Measurements from ENCODE around the gene MROH2A. TPM values are rescaled to one million over a fixed set of nuclear protein-coding genes. Genes with fewer than 3 reads are reported as not detected.
"Not testable (repeated sequence)": the region's sequence is repeated elsewhere in the genome, so short reads cannot be mapped to it uniquely, and the experiment has no call there.

Gene MROH2A, protein sequence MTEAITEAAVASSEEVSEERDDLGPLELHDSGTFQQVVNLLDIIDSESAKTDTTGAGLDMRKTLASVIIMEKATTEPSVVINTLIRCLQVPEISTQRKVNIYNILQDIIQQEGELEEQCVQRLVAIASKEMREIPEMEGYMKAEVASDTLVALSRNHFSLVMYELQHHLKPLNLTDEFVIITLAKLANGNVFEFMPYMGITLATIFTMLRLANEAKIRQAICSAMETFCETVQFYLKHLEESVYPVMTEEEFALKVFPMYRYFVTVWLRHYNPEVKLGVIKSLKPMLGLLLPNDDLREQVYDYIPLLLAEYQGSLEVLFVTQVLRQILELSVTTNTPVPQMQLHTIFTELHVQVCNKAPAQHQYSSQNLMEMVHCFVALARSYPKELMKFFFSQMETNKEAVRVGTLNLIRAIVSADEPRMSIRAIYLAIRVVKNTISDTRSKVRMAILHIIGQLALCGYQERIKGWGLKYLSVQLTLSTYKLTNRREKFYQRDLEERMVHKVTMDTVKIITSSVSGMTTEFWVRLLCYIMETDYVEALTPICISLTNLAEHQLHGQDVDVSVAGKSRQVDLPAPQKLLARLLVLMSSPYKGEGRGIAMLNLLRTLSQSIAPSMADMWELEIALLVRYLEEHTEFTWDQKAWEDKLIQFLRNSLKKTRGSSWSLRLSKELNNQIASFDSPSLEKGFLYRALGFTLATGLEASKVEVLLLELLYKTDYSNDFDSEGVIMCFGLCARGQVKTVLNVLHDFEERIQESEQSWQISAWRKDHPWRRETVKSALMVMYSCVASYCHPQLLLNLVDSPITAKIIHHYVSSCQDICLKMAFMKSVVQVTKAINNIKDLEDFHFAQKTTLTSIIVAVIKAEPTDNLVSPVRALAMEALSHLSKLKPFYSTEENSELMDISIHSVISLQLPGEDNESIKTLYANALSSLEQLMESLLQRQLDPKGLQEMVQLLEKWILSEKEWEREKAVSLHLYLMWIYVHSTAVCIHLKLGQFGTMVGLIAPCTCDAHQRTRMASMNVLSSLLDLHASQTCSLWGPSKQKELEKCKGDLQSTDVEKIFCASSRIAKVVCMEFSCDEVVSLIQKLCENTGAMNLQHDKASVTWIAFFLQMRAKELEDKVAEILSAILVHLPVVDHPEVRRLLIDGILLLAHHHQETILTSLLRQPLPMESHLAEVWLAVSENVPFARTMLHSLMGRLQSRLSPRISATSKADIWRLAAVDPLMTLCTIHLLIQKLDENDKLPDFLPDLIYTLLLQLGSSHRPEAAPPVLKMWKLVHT (N-terminal part only)
- under 1 TPM in 1 of 2 donors, not detected in 1; 0.80 TPM for total RNA-seq
- not detected for polyA plus RNA-seq
- long read RNA-seq, donor 1 = 0 reads
- long read RNA-seq, donor 2 = 0 reads
- long read RNA-seq, donor 3 = 0 reads
- long read RNA-seq, donor 4 = 0 reads
- long read RNA-seq, donor 5 = 0 reads

GRCh38 chr2:233778030-233778429 is at the start of gene MROH2A:
Gene MROH2A (plus strand): TSS chr2:233778330. CDS start chr2:233779359, 1,029 bp downstream.
- no peaks in the 10 kb centered on the region for H3K36me3 ChIP-seq (ENCODE audit: control insufficient read depth in 4 of 4, insufficient read depth in 4 of 4, low read length in 4 of 4)
- 93 to 95% methylated on average over 2 of the region's 2 CpGs for WGBS, 2 donors
- no peak for TF ChIP-seq CTCF (IDR thresholded peaks at IDR 0.05; ENCODE audit: control extremely low read depth, extremely low read depth)
- peaks cover 0 to 14% (median 0%) of the 10 kb centered on the region in 4 donors for H3K9me3 ChIP-seq (ENCODE audit: control insufficient read depth in 4 of 4, insufficient read depth in 3 of 4, low read length in 3 of 4)
- H3K4me1 ChIP-seq (ENCODE audit: control insufficient read depth in 5 of 5, insufficient read depth in 5 of 5, low read length in 5 of 5) = no peaks in the 10 kb centered on the region
- ATAC-seq (ENCODE audit: insufficient read depth, low FRiP score) (no peak), DNase-seq (no peak)
- H3K27ac ChIP-seq (ENCODE audit: low read depth in 1 of 2, low read length in 1 of 2) = no peak within 1 kb of the TSS
- H3K27me3 ChIP-seq (ENCODE audit: control insufficient read depth in 3 of 3, insufficient read depth in 3 of 3, low read length in 2 of 3) = no peaks in the 10 kb centered on the region
- no peak within 1 kb of the TSS for H3K9ac ChIP-seq (ENCODE audit: insufficient read depth in 1 of 2, low read length in 2 of 2)
- no peak within 1 kb of the TSS for H3K4me3 ChIP-seq

DNA sequence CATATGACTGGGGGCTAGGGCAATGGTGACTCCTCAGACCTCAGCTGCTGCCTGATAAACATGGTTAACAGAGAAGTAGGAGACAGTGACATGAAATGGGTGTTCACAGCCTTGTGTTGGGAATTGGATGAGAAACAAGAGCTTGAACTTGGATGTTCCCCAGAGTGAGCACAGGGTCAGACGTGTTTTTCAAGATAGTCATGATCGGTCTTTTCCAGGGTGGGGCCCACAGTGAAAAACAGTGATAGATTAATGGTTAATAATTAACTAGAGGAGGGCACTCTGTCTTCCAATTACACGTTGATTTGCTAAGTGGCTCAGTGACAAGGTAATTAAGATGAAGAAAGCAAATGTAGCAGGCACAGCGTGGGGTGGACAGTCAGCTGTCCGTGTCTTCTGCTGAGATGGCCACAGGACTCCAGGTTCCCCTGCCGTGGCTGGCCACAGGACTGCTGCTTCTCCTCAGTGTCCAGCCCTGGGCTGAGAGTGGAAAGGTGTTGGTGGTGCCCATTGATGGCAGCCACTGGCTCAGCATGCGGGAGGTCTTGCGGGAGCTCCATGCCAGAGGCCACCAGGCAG is 49.3 kb upstream of the MROH2A start, which contains the start of gene UGT1A3:
Gene UGT1A3, plus strand, starts transcription at position 320 of the 579 bp plus-strand sequence. Its CDS starts 85 bp downstream, at position 405.
- H3K9ac ChIP-seq (ENCODE audit: insufficient read depth in 1 of 2, low read length in 2 of 2) = no peak within 1 kb of the TSS
- H3K27ac ChIP-seq (ENCODE audit: low read depth in 1 of 2, low read length in 1 of 2) = no peak within 1 kb of the TSS
- TF ChIP-seq CTCF (IDR thresholded peaks at IDR 0.05; ENCODE audit: control extremely low read depth, extremely low read depth) = no peak
- DNase-seq = no peak
- no peak within 1 kb of the TSS for H3K4me3 ChIP-seq
- no peaks in the 10 kb centered on the region for H3K36me3 ChIP-seq (ENCODE audit: control insufficient read depth in 4 of 4, insufficient read depth in 4 of 4, low read length in 4 of 4)
- H3K9me3 ChIP-seq (ENCODE audit: control insufficient read depth in 4 of 4, insufficient read depth in 3 of 4, low read length in 3 of 4) = peaks cover 0 to 4% (median 0%) of the 10 kb centered on the region in 4 donors
- no peak for ATAC-seq (ENCODE audit: insufficient read depth, low FRiP score)
- WGBS, 2 donors = 77 to 92% methylated on average over 8 of the region's 8 CpGs
- no peaks in the 10 kb centered on the region for H3K27me3 ChIP-seq (ENCODE audit: control insufficient read depth in 3 of 3, insufficient read depth in 3 of 3, low read length in 2 of 3)
- no peaks in the 10 kb centered on the region for H3K4me1 ChIP-seq (ENCODE audit: control insufficient read depth in 5 of 5, insufficient read depth in 5 of 5, low read length in 5 of 5)

- not testable (repeated sequence) for H3K4me3 ChIP-seq; H3K9me3 ChIP-seq (ENCODE audit: control insufficient read depth in 4 of 4, insufficient read depth in 3 of 4, low read length in 3 of 4); H3K9ac ChIP-seq (ENCODE audit: insufficient read depth in 1 of 2, low read length in 2 of 2); H3K27ac ChIP-seq (ENCODE audit: low read depth in 1 of 2, low read length in 1 of 2); DNase-seq; ATAC-seq (ENCODE audit: insufficient read depth, low FRiP score); H3K4me1 ChIP-seq (ENCODE audit: control insufficient read depth in 5 of 5, insufficient read depth in 5 of 5, low read length in 5 of 5); H3K36me3 ChIP-seq (ENCODE audit: control insufficient read depth in 4 of 4, insufficient read depth in 4 of 4, low read length in 4 of 4); H3K27me3 ChIP-seq (ENCODE audit: control insufficient read depth in 3 of 3, insufficient read depth in 3 of 3, low read length in 2 of 3)
- 83 to 89% methylated on average over 14 of the region's 14 CpGs for WGBS, 2 donors
These were observed 41.1 kb upstream of the MROH2A start for GRCh38 chr2:233736868-233737653.
